NCI-H2107 treated with DMSO at 0.1 percent for 48 hours (cell line): ENCODE data around the gene OR10G7.
"Not testable (repeated sequence)": the region's sequence is repeated elsewhere in the genome, so short reads cannot be mapped to it uniquely, and the experiment has no call there.

Experiments
- DNase-seq: peaks from one replicate; lab custom pipeline; 2025; ENCODE audit not compliant: unreplicated experiment; lab: John Stamatoyannopoulos, UW

Gene OR10G7

DNA sequence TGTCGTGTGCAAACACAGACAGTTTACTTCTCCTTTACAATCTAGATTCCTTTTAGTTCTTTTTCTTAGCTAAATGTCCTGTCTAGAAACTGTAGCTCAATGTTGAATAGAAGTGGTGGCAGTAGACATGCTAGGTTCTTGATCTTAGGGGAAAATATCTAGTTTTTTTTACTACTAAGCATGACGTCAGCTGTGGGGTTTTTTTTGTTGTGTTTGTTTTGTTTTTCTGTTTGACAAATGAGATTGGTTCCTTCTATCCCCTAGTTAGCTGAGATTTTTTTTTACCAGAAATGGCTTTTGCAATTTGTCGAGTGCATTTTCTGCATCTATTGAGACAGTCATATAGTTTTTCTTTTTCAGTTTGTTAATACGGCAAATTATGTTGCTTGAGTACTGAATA is 2.3 kb upstream of the OR10G7 start:
- DNase-seq, result no peak

DNA sequence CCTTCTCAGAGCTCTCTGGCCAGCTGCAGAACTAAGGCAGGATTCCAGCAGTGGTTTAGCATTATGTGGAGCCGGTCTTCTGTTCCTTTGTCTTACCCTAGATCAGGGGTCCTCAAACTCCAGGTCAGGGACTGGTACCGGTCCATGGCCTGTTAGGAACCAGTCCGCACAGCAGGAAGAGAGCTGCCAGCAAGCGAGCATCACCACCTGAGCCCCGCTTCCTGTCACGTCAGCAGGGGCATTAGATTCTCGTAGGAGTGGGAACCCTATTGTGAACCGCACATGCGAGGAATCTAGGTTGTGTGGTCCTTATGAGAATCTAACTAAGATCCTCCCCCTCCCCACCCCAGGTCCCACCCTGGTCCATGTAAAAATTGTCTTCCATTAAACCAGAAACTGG is 1.6 kb downstream of the OR10G7 start:
- no peak for DNase-seq

DNA sequence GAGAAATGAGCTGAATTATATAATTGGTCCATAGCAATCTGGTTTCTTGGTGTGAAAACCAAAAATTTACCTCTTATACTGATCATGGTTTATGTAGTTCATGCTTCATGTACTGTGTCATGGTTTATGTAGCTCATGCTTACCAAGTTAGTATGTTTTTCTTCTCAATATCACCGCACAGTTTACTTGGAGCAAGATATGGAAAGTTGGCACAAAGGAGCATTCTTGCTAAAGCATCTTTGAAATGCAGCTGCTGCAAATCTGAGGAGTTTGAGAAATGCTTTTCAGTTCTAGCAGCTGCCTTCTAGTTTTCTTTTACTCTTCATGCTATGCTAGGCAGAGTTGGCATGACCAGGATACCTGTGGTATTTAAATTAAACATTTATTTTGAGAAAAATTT is 4.5 kb downstream of the OR10G7 start:
- no peak for DNase-seq

DNA sequence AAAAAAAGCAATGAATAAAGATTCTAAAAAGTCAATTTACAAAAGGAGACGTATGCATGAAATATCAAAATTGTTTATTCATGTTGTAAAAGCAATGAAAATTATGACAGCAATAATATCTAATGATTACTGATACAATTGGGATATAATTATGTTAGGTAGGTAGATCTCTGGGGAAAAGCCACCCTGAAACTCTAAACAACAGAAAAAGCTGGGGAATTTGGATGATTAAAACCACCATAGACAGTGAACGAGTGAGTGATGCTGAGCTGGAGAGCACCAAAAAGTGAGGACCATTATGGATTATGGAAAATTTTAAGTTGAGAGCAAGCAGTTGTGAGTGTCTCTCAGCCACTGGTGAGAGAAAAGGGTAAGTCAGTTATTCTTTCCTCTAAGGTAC is 14.6 kb downstream of the OR10G7 start, which contains the start of gene OR10G8:
TSS of gene OR10G8 (plus strand) at position 301 of the 400 bp plus-strand sequence. CDS start 2,825 bp downstream, outside the sequence.
- no peak for DNase-seq

DNA sequence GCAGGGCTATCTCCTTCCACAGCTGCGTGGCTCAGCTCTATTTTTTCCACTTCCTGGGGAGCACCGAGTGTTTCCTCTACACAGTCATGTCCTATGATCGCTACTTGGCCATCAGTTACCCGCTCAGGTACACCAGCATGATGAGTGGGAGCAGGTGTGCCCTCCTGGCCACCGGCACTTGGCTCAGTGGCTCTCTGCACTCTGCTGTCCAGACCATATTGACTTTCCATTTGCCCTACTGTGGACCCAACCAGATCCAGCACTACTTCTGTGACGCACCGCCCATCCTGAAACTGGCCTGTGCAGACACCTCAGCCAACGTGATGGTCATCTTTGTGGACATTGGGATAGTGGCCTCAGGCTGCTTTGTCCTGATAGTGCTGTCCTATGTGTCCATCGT is 25.3 kb downstream of the OR10G7 start:
- DNase-seq, result not testable (repeated sequence)

DNA sequence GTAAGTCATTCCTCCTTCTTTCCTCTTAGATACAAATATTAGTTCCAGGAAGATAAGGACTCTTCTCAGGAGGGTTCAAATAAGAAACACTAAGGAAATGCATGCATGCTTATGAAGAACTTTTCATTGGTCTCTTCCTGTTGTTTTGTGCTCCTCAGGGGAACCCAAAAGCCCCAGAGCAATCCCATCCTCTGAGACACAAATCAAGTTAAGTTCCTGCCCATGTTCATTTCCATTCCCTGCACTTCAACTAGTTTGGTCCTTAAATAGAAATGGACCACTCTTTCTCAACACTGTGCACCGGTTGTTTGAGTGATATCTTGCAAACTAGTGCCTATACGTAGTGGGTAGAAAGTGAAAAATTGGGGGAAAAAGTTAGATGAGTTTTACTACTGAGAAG is 28.4 kb downstream of the OR10G7 start, which contains the start of gene OR10G4:
TSS of gene OR10G4 (plus strand) at position 301 of the 400 bp plus-strand sequence. CDS start 2,578 bp downstream, outside the sequence.
- DNase-seq, result no peak

DNA sequence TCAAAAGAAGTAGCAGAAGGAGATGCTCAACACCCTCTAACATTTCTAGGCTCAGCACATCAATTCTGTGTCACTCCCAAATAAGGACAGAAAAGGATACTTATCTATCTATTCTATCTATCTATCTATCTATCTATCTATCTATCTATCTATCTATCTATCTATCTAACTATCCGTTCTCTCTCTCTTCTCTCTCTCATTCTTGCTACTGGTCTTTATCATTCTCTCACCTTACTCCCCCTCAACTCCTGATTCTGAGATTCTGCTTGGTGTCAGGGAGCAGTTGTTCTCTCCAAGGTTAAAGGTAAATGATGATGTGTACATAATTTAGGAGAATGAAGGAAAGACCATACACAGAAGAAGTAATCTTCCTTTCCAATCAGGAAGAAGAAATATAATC is 46.0 kb downstream of the OR10G7 start, which contains the start of gene OR10G6:
TSS of gene OR10G6 (minus strand) at position 43 of the 400 bp plus-strand sequence. CDS start at position 43, 0 bp downstream.
- DNase-seq, result no peak
